K562 (cell line): ENCODE measurements around the gene IRF3. TPM values are rescaled to one million over a fixed set of nuclear protein-coding genes. Genes with fewer than 3 reads are reported as not detected.

Experiments used
- ATF1 ChIP-seq, 2 experiments: fragments of 450-650 bp in 1 of 2; IDR thresholded peaks; 2 replicates each; pipeline ENCODE4 v1.6.1; 2016; ENCODE audit warnings: missing compliant biosample characterization in 1 of 2, missing genetic modification characterization in 1 of 2
- ATF7 ChIP-seq: fragments of 450-650 bp; IDR thresholded peaks from 2 replicates; pipeline ENCODE4 v1.7.1; 2014; ENCODE audit warnings: mild to moderate bottlenecking, moderate library complexity
- CBFB ChIP-seq: sonication (generic); formaldehyde crosslinking; IDR thresholded peaks from 2 replicates; pipeline ENCODE4 v1.4.0; 2020; ENCODE audit warnings: mild to moderate bottlenecking, missing genetic modification reagents
- EWSR1 ChIP-seq: fragments of 450-650 bp; IDR thresholded peaks from 2 replicates; pipeline ENCODE4 v1.6.1; 2018; ENCODE audit warnings: borderline replicate concordance, mild to moderate bottlenecking, low read depth, moderate library complexity; ENCODE audit not compliant: partially characterized antibody
- GTF3C2 ChIP-seq: IDR thresholded peaks from 3 replicates; pipeline ENCODE4 v1.6.1; 2011; ENCODE audit warnings: borderline replicate concordance, mild to moderate bottlenecking, moderate library complexity; ENCODE audit not compliant: insufficient read length; ENCODE audit errors: extremely low read depth
- MAX ChIP-seq: sonication (generic); formaldehyde crosslinking; IDR thresholded peaks from 2 replicates; pipeline ENCODE4 v1.9.0; 2022; ENCODE audit warnings: mild to moderate bottlenecking, missing genetic modification reagents
- PHF20 ChIP-seq: fragments of 450-650 bp; IDR thresholded peaks from 2 replicates; pipeline ENCODE4 v1.6.1; 2018; ENCODE audit not compliant: partially characterized antibody
- RB1 ChIP-seq: fragments of 450-650 bp; IDR thresholded peaks from 2 replicates; pipeline ENCODE4 v1.6.1; 2017; ENCODE audit warnings: low read depth, mild to moderate bottlenecking
- RBFOX2 ChIP-seq: fragments of 200-400 bp; formaldehyde crosslinking; IDR thresholded peaks from 2 replicates; pipeline ENCODE4 v1.6.1; 2017; ENCODE audit warnings: low read depth, mild to moderate bottlenecking, low read length, moderate library complexity
- TFAP4 ChIP-seq: sonication (generic); formaldehyde crosslinking; IDR thresholded peaks from 2 replicates; pipeline ENCODE4 v1.8.0; 2022; ENCODE audit warnings: missing genetic modification reagents, mild to moderate bottlenecking, moderate library complexity, borderline replicate concordance
- VEZF1 ChIP-seq: fragments of 200-800 bp; sonication (Bioruptor generic); IDR thresholded peaks from 2 replicates; pipeline ENCODE4 v1.6.1; 2017; ENCODE audit warnings: missing genetic modification characterization, missing compliant biosample characterization
- XRCC5 ChIP-seq: fragments of 200-400 bp; formaldehyde crosslinking; IDR thresholded peaks from 2 replicates; pipeline ENCODE4 v1.6.1; 2017; ENCODE audit warnings: low read depth, mild to moderate bottlenecking, low read length
- ZFP91 ChIP-seq: sonication (generic); formaldehyde crosslinking; IDR thresholded peaks from 2 replicates; pipeline ENCODE4 v1.8.0; 2022; ENCODE audit warnings: mild to moderate bottlenecking, missing genetic modification reagents
- ZFX ChIP-seq: sonication (generic); formaldehyde crosslinking; IDR thresholded peaks from 2 replicates; pipeline ENCODE4 v1.8.0; 2022; ENCODE audit warnings: mild to moderate bottlenecking, missing genetic modification reagents, moderate library complexity
- ZHX1 ChIP-seq: fragments of 150-350 bp; conservative IDR thresholded peaks from 2 replicates; pipeline ENCODE4 v1.6.1; 2014; ENCODE audit warnings: low read length
- polyA plus RNA-seq, 8 experiments: library from polyadenylated mRNA; depleted of rRNA in 4 of 8; stranded (reverse) in 5 of 8; unstranded in 3 of 8; fragments of >200 nt; fragmentation: Nextera tagmentation in 2 of 8; fragmentation: Illumina TruSeq in 1 of 8; extraction: Ambion mirVana in 2 of 8; extraction: Trizol in 1 of 8; gene quantifications; 2 replicates each; pipeline versions ENCODE4 v1.2.1 to v1.2.3, GENCODE V29; 2011 to 2014; ENCODE audit warnings: inconsistent platforms in 1 of 8, missing spikeins in 1 of 8
- total RNA-seq, 7 experiments: library from RNA; depleted of rRNA in 6 of 7; stranded (reverse); fragments of >200 nt in 6 of 7; fragmentation: Illumina TruSeq in 2 of 7; extraction: Trizol in 2 of 7; gene quantifications; 2 replicates each; pipeline versions ENCODE4 v1.2.1 to v1.2.3, GENCODE V29; 2011 to 2021; ENCODE audit warnings: low replicate concordance in 1 of 7

The IRF3 gene
- total and polyA plus RNA-seq, 9 of the 15 experiments (the other 6 are each of a cell fraction or from before 2014, with no cell fraction given), result 7.5 to 145 (median 65.4) TPM

GRCh38 chr19:49680421-49681351 lies 15.0 kb upstream of the IRF3 start (continued):
- peak; percentile 58 for TF ChIP-seq RBFOX2
- TF ChIP-seq ATF1 (CRISPR knock-in tag; IDR thresholded peaks at IDR 0.05), result no peak
- TF ChIP-seq ATF1 (tag; IDR thresholded peaks at IDR 0.05), result 0 out of 2 replicates have a peak, but pooled peaks have one; percentile 21
- TF ChIP-seq EWSR1, result no peak
- peak; percentile 76; the same call in 1 of the 2 replicates for TF ChIP-seq TFAP4 (CRISPR knock-in tag)
- TF ChIP-seq ATF7, result peak; percentile 43; the same call in 1 of the 2 replicates
- no peak for TF ChIP-seq PHF20
- TF ChIP-seq CBFB (CRISPR knock-in tag), result peak; percentile 28; the same call in 1 of the 2 replicates
- no peak for TF ChIP-seq ZHX1
- TF ChIP-seq ZFP91, result no peak
- TF ChIP-seq GTF3C2, result no peak
- TF ChIP-seq VEZF1 (CRISPR knock-in tag), result peak; percentile 74
- peak; percentile 56 for TF ChIP-seq ZFX (CRISPR knock-in tag)
- peak; percentile 90; the same call in 1 of the 2 replicates for TF ChIP-seq XRCC5
- TF ChIP-seq MAX, result peak; percentile 80
- peak; percentile 96 for TF ChIP-seq RB1
